HG03139 (cell line): Measurements from ENCODE around the gene DCLK1.

Experiments
- ATAC-seq: cut with Tn5 transposase; IDR thresholded peaks from one replicate; pipeline ENCODE4 v1.9.1; 2021; ENCODE audit not compliant: unreplicated experiment

Gene DCLK1

DNA sequence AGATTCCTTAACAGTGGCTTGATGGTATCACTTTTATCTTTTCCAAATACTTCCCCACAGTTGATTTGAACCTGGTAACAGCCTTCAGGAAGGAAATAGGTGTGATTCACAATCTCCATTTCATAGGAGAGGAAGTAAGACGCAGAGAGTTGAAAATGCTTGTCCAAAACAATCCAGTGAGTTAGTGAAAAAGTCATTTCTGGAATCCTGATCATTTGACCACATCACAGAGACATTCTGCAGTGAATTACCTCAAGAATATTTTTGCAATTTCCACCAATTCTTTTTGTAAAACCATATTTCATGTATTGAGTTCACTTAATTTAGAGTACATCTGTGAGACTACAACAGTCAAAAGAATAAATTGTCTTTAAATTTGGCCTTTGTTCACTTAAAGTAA is 292.8 kb downstream of the DCLK1 start:
- no peak for ATAC-seq

DNA sequence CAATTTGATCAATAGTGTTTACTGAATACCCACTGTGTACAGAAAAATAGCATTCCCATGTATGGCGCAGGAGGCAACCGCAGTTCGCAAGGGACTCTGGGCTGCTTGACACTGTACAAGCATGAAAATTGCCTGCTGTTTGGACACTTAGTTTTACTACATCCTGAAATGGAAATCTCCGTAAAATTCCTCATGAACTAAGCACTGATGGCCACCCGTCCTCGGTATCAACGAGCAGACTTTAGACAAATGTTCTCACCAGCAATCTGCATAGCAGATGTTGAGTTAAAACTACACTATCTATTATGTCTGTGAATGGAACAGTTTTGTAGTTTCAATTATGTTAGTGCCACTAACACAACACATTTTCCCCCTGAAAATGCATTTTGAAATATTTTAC is 294.7 kb downstream of the DCLK1 start:
- no peak for ATAC-seq

DNA sequence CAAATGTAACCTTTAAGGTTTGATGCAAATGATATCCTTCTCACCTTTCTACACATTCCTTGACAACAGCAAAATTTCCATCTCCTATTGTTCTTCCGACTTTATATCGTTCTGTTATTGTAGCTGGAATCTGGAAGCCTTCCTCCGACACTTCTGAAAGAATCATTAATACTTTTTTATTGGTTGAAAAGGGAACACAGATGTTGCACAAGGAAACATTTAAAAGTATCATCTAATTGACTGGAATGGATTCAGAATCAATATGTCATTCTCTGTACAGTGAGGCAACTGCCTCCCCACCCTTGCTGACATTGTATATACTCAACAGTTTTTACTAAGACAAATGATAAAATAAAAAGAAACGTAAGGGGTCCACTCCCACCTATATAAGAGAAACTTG is 295.2 kb downstream of the DCLK1 start:
- no peak for ATAC-seq

DNA sequence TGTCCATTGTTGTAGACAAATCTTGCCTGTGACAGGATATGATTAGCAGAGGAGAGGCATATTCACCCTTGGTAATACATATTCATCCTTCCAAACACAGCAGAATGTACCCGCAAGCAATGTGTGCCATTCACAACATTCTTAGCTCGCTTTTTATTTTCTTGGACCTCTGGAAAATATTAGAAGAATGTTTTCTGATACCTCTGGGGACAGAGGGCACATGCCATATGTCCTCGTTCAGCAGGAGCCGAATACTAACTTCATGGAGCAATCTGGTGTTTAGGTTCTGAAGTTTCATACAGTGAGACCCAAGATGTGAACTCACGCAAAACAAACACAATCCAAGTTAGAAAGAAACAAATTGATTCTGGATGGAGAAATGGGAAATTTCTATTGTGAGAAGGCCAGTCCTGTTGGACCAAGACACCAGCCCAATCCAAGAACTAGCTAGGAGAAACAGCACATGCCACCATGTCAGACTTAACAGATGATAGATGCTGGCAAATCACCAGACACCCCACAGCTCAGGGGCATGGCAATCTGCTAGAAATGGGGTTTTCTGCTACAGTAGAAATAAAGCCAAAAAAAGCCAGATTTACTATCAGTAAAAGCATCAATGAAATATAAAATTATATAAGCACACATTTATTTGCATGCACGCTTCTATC is 297.4 kb downstream of the DCLK1 start:
- ATAC-seq: no peak

DNA sequence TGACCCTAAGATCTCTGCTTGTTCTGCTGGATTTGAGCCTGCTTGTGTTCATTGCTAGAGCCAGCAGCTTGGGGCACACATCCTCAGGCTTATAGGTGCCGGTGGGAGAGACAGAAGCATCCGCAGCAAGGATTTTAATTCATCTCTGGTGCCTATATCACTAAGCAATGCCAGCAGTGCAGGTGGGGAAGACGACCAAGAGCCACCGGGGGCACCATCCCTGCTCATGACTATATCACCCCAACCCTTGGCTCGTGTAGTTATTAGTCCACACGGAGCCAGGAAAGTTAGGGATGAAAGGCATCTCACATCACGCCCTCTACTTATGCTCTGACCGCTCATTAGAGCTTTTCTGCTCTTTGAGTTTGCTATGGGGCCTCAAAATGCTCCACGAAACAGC is 298.2 kb downstream of the DCLK1 start:
- no peak for ATAC-seq

DNA sequence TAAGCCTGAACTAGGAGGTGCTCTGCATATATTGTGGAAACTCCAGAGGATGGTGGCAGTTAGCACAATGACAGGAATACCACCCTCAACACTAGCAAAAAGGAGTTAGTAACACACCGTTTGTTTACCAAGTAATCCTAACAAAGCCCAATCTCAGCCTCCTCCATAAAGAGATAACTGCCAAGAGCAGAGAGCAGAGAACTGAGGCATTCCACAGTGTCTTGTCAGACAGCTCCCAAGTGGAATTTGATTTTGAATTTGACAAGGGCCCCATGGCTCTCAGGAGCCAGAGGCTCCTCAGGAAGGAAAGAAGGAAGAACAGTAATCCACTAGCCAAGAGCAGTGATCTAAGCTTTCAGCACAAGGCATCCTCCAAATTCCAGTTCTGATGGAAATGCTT is 298.6 kb downstream of the DCLK1 start:
- ATAC-seq: no peak

DNA sequence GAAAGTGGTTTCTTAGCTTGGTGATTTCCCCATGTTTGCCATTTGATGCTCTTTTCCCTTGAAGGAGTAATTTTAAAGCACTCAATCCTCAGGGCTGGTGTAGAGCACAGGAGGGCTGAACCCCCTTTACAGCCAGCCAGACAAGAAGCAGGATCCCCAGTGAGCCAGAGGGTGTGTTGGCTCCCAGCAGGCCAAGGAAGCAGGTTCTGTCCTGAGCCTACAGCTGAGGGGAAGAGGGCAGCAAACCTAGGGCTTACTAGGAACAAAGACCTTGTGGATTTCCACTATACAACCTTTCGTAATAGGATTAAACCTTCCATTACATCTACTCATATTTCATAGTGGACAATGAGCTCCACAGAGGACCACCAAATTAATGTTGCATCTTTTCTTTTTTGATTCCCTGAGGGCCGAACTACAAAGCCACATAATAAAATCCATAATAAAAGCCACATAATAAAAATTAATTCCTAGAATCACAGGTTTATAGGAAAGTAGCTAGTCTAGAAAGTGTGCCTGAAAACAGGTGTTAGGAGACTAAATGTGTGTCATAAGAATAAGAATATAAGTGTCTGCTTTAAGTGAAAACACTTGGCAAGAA is 300.2 kb downstream of the DCLK1 start:
- ATAC-seq: no peak

DNA sequence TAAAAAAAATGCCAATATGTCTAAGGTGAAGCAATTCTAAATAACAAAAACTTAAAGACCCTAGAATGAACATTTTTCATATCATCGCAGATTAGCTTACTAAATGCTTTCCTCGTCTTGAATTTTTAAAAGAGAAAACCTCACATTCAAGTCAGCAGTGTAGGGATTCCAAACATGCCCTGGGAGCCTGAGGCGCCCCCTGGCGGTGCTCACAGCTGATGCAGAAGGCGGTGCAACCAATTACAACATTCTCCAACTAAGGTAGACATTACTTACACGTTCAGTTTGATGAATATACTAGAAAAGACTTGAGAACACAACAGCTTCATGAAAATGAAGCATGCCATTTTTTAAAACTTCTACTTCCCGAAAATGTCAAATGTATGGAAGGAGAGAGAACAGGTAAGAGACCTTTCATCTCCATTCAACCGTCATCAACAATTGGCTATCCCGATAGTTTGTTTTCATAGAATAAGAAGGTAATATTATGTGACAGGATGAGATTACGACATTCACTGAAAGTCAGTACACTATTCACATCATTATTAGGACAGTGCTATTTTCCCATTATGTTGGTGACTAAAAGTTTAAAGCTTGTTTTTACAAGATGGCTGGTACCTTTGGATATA is 304.4 kb downstream of the DCLK1 start:
- no peak for ATAC-seq

DNA sequence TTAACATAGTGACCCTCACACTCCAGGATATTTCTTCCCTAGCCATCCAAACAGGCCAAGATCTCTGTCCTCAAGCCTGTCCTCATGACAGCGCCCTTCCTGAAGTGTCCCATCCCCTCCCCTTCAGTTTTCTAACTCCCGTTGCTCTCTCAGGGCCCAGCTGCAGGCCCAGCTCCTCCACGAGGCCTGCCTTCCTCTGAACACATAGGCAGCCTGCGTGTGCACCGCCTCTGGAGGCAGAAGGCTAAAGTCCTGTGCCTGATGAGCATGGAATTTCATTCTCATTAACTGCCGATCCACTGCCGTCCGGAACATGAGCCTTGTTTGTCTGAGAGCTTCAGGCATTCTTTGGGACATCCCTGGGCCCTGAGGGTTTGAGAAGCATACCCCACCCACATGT is 306.4 kb downstream of the DCLK1 start:
- ATAC-seq: no peak

DNA sequence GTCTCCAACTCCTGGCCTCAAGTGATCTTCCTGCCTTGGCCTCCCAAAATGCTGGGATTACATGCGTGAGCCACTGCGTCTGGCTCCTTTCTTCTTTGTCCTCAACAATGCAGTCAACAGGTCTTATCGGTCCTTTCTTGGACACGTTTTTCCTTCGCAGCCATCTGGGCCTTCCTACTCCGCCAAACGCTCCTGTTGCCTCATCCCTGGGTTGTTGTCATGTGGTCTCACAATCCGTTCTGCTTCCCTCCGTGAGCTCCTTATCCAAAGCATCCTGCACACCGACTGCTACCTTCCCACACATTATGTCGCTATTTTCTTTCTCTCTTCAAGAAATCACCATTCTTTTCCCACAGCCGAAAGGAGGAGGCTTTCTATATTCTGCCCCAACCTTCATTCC is 306.8 kb downstream of the DCLK1 start:
- ATAC-seq: no peak

DNA sequence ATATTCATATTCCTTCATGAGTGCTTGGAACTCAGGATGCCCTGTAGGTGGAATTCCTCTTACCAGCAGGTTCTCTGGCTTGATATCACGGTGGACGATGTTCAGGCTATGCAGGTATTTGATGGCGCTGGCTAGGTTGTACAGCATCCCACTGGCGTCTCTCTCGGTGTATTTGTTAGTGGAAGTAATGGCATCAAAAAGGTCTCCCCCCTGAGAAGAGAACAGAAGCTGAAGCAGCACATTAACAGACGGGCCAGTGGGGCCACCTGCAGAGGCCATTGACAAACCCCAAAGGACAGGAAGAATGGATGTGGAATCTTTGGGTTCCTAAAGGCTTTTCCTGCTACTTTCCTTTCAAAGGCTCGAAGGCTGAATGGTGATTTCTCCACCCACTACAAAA is 308.5 kb downstream of the DCLK1 start:
- ATAC-seq: no peak

DNA sequence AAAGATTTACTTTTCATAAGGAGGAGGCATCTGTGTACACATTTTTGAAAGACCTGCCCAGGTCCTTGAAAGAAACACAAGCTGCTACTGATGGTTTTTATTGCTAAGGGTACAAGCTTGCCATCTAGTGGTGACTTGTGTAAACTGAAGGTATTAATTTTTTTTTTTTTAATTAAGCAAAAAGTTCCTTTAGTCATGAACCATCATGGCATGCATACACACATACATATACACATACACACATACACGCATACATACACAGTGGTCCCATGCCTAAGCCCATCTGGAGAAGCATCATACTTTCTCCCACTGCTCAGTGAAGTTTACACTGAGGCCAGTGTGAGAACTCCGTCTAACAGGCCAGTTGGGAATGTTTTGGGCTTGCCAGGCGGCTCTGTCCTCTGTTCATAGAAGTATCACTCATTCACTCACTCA is 312.5 kb downstream of the DCLK1 start:
- no peak for ATAC-seq

DNA sequence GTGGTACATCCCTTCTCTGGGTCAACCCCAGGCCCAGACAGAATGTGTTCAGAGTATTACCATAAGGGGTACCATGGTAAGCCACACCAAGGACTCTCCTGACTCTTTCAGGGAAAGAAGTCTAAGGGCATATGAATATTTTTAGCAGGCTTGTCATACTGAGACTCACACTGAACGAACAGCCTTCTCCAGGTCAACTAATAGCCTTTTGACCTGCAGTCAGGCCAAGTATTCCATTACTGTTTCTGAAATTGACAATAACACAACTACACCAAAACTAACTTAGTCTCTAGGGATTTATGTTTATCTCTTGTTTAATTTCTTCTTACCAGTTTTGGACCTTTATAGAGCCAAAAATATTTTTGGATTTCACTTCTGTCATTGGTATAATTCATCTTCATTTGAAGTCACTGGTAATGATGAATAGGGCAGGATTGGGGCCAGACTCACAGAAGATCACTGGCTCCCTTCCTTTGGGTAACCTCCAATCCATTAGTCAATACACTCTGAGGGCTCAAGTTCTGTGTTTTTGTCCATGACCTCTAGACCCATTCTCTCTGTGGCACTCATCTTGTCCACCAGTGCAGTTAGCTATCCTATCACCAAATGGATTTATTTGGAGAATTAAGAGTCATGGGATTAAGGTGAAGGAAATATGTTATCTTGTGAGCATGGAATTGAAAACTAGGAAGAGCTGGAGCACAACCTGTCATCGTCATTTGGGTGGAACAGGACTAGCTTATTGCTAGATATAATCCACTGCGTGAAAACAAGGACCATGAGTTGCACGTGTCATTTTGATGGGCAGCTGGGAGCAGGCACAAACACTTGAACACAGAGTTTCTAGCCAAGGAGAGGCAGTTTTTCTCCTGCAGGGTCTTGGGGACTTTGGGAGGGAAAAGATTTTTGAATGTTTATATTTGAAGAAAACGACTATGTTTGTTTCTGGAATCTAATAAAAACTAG is 313.3 kb downstream of the DCLK1 start:
- ATAC-seq: no peak

DNA sequence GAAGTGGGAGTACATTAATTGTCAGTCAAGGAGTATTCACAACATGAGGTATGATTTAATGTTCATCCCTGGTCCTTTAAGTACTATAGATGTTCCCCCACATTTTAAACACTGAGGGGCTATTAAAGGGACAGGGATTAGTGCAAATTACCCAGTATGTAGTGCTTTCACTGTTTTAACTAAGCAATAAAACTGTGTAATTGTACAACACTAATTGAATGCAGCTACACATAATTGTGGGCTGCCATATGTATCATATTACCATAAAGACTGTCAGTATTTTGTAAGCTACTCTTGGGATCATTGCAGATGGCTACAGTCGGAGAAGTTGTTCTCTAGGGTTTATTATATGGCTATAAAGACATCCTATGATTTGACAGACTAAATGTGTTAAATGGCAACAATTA is 316.6 kb downstream of the DCLK1 start:
- ATAC-seq: no peak

DNA sequence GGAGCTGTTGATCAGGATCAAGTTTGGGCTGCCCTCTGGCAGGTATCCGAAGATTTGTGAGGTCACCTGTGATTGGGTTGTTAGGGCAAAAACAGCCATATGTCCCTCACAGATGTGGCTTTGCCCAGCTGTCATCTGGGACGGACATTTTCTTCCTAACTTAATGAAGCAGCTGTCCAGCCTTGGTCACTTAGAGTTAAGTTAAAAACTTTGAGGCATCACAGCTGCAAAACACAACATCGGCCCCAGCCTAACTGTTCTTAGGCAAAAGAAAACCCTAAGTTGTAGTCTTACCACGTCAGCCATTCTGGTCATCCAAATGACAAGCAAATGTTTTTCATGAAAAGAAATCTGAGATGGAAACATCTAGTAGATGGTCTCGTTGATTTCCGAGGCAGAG is 318.4 kb downstream of the DCLK1 start:
- ATAC-seq: no peak

DNA sequence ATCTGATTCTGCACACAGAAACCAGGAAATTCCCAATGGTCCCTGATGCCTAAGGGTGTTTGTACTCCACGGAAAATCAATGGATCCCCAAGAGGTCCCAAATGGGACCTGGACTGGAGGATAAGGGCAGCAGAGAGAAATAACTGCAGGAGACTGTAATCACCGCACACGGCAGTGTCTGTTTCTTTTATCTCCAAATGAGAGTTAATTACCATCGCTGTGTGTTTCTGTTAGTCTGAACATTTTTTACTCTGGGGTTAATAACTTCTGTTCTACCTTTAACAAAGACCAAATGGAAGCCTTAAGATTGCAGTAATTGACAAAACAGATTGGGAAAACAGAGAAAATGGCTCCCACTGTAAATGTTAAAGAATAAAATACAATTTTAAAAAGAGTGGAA is 320.9 kb downstream of the DCLK1 start:
- no peak for ATAC-seq

DNA sequence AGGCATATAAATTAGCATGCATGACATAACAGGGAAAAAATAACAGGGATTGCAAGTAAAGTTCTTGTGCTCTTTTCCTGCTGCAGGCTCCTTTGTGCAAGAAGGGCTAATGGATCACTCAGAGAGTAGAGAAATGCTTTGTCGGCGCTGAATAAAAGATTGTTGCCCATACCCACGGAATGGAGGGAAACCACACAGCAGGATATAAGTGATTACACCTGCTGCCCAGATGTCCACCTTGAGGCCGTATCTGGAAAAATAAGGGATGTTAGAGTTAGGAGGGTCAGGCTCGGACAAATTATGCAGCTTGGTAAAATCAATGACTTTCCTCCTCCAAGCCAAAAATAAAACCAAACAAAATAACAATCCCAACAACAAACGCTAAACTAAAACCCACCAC is 322.3 kb downstream of the DCLK1 start:
- no peak for ATAC-seq

DNA sequence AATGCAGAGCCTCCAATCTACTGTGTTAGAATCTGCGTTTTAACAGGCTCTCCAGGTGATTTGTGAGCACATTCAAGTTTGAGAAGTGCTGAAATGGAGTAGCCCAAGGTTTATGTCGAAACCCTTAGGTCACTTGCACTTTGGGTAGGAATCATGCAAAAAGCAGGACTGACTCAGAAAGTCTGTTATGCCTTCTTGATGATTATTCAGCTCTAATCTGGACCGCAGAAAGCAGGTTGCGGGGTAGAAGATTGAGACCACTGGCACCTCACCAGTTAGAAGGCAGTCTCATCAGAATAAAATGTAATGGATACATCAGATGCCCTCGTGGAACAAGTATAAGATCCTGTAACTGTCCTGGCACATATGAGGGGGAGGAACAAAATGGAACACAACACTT is 326.3 kb downstream of the DCLK1 start:
- no peak for ATAC-seq

DNA sequence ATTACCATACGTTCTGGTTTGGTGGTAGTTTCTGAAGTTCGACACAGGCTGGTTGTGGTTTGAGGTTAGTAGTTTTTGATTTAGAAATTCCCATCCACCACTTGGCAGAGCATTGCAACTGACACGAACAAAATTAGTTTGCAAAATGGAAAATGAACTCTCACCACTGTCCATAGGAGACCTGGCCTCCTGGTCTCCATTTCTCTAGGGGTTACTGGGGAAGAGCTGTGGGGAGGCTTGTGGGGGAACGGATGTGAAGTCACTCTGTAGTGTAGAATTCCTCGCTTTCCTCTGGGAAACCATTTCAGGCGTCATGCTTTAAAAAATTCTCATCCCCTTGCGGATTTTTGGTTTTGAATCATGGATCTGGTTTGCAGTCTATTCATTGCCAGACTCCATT is 333.2 kb downstream of the DCLK1 start:
- ATAC-seq: no peak

DNA sequence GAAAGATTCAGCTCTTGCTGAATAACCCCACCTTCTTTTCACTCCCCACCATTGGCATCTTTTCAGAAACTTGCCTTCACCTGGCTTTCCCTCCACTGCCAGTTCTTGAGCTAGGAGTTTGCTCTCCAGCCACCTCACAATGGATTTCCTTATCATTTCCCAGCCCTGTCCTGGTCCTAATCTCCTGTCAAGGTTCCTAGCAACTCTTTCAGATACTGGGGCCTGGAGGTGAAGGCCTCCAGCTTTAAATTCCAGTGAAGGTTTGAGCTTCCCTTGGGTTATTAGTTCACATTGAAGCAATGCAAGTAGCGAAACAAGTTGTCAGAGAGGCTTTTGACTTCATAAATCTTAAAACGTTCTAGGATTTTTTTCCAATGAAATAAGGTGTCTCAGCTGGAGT is 333.9 kb downstream of the DCLK1 start:
- ATAC-seq: no peak

DNA sequence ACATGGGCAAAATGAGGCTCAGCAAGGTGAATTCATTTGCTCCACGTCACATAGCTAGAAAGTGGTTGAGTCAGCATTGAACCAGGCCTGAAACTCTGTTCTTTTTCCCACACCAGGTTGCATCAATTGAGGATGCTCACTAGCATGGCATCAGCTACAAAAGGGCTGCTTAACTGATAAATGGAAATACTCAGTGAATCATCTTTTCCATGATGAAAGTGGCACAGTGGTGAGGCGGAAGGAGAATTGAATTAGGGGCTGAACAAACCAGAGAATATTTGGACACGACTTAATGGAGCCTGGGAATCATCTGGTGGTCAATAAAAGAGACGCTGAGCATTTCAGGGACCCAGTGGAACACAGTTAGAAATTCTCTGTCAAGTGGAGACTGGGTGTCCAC is 334.6 kb downstream of the DCLK1 start:
- no peak for ATAC-seq
